RWPE2 (cell line): ENCODE data around the gene IQCH.

Source experiments
- ATAC-seq: fragments of 200-7000 bp; cut with Tn5 transposase; 3 replicates; pipeline ENCODE4 v1.9.1; 2021; ENCODE audit warnings: low read depth
- DNase-seq: peaks from one replicate; pipeline ENCODE4 v3.0.0-alpha.2; 2020; ENCODE audit warnings: low spot score
- H3K27ac ChIP-seq: fragments of 450-650 bp; 2 replicates; pipeline ENCODE4 v1.5.1; 2017; ENCODE audit warnings: mild to moderate bottlenecking; ENCODE audit not compliant: poor library complexity, severe bottlenecking
- H3K27me3 ChIP-seq: fragments of 250-450 bp; sonication (Bioruptor Pico); 2 replicates; pipeline ENCODE4 v1.5.1; 2021; ENCODE audit warnings: mild to moderate bottlenecking, moderate library complexity; ENCODE audit not compliant: insufficient read depth, poor library complexity, severe bottlenecking
- H3K36me3 ChIP-seq: fragments of 250-450 bp; sonication (Bioruptor Pico); 2 replicates; pipeline ENCODE4 v1.5.1; 2020; ENCODE audit warnings: low read depth, mild to moderate bottlenecking, moderate library complexity
- H3K4me1 ChIP-seq: fragments of 250-450 bp; sonication (Bioruptor Pico); 2 replicates; pipeline ENCODE4 v1.5.1; 2021; ENCODE audit warnings: mild to moderate bottlenecking, moderate library complexity; ENCODE audit not compliant: insufficient read depth, poor library complexity, severe bottlenecking
- H3K4me3 ChIP-seq: fragments of 250-450 bp; sonication (Bioruptor Pico); 2 replicates; pipeline ENCODE4 v1.5.1; 2021; ENCODE audit warnings: mild to moderate bottlenecking, moderate library complexity; ENCODE audit not compliant: severe bottlenecking
- H3K9me3 ChIP-seq: fragments of 250-450 bp; sonication (Bioruptor Pico); 2 replicates; pipeline ENCODE4 v1.5.1; 2021; ENCODE audit warnings: mild to moderate bottlenecking, moderate library complexity; ENCODE audit not compliant: severe bottlenecking
- TF ChIP-seq, protein P1 (sequence below): fragments of 450-650 bp; IDR thresholded peaks from one replicate; pipeline ENCODE4 v1.5.1; 2017; ENCODE audit warnings: mild to moderate bottlenecking, moderate library complexity; ENCODE audit not compliant: poor library complexity, severe bottlenecking

IQCH gene

DNA sequence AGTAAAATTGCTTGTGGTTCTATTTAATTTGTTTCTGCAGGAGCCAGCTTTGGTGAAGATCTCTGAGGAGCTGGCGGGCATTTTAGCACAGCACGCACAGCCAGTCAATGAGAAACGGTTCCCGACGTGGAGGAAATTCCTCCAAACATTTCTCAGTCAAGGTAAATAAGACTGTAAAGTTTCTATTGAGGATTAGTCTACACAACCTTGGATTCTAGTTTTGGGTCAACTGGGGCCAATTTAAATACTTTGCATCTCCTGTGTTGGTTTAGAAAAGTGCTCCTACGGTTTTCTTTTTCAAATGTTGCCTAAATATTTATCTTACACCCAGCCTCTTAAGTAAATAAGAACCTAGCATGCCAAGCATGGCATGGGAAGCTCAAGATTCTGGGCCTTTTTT lies 162.3 kb downstream of the IQCH start:
- H3K4me1 ChIP-seq: peaks cover 7% of the 10 kb centered on the region
- H3K9me3 ChIP-seq: no peaks in the 10 kb centered on the region
- H3K36me3 ChIP-seq: no peaks in the 10 kb centered on the region
- DNase-seq: no peak
- TF ChIP-seq, protein P1, sequence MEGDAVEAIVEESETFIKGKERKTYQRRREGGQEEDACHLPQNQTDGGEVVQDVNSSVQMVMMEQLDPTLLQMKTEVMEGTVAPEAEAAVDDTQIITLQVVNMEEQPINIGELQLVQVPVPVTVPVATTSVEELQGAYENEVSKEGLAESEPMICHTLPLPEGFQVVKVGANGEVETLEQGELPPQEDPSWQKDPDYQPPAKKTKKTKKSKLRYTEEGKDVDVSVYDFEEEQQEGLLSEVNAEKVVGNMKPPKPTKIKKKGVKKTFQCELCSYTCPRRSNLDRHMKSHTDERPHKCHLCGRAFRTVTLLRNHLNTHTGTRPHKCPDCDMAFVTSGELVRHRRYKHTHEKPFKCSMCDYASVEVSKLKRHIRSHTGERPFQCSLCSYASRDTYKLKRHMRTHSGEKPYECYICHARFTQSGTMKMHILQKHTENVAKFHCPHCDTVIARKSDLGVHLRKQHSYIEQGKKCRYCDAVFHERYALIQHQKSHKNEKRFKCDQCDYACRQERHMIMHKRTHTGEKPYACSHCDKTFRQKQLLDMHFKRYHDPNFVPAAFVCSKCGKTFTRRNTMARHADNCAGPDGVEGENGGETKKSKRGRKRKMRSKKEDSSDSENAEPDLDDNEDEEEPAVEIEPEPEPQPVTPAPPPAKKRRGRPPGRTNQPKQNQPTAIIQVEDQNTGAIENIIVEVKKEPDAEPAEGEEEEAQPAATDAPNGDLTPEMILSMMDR: no peak
- ATAC-seq: no peak
- no peak overlapping the region for H3K27ac ChIP-seq
- no peaks in the 10 kb centered on the region for H3K27me3 ChIP-seq
- no peak overlapping the region for H3K4me3 ChIP-seq

DNA sequence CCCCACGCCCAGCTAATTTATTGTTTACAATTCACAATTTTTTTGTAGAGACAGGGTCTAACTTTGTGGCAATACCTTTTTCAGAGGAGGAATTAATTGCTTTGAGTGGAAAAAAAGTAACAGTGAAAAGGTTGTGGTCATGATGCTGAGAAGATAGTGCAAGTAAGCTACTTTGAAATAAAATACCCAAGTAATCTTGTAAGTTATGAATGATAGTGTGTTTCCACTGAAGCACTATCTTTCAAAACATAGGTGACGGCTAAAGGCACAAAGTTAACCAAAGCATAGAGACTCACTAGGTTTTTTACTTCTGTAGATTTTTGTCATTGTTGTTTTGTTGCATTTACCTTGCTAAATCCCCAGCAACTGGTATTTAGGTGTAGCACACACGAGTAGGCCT lies 165.1 kb downstream of the IQCH start:
- H3K4me1 ChIP-seq: no peaks in the 10 kb centered on the region
- H3K36me3 ChIP-seq: no peaks in the 10 kb centered on the region
- DNase-seq (no peak), ATAC-seq (no peak)
- H3K9me3 ChIP-seq: no peaks in the 10 kb centered on the region
- TF ChIP-seq, protein P1: no peak
- no peaks in the 10 kb centered on the region for H3K27me3 ChIP-seq
- H3K27ac ChIP-seq: no peak overlapping the region
- no peak overlapping the region for H3K4me3 ChIP-seq

DNA sequence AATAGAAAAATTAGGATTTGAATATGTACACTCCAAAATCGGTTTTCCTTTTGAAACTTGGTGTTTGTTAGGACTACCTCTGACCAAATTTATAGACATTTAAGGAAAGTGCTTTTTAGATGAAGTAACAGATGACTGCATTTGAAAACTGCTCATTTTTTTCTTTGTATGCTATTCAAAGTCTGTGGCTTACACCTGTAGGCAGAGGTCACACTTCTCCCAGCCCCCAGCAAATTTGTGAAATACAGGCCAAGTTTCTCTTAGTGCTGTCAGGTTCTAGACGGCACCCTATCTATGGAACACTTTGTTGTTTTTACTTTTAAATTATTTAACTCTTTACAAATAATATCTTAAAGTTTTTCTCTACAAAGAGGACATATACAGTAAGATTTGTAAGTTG lies 165.6 kb downstream of the IQCH start:
- TF ChIP-seq, protein P1: no peak
- Histone ChIP-seq H3K27me3 (no peaks in the 10 kb centered on the region), H3K27ac (no peak overlapping the region), H3K9me3 (no peaks in the 10 kb centered on the region), H3K36me3 (no peaks in the 10 kb centered on the region), H3K4me3 (no peak overlapping the region), H3K4me1 (no peaks in the 10 kb centered on the region)
- DNase-seq (no peak), ATAC-seq (no peak)

GRCh38 chr15:67421105-67421504 lies 166.5 kb downstream of the IQCH start:
- Histone ChIP-seq H3K27me3 (no peaks in the 10 kb centered on the region), H3K4me1 (no peaks in the 10 kb centered on the region), H3K4me3 (no peak overlapping the region), H3K27ac (no peak overlapping the region), H3K36me3 (no peaks in the 10 kb centered on the region), H3K9me3 (no peaks in the 10 kb centered on the region)
- TF ChIP-seq, protein P1: no peak
- DNase-seq (no peak), ATAC-seq (no peak)

- Histone ChIP-seq H3K9me3 (no peaks in the 10 kb centered on the region), H3K36me3 (no peaks in the 10 kb centered on the region), H3K27me3 (no peaks in the 10 kb centered on the region), H3K4me3 (no peak overlapping the region), H3K4me1 (no peaks in the 10 kb centered on the region), H3K27ac (no peak overlapping the region)
- peak; percentile 51; the same call in 1 of the 3 replicates for ATAC-seq
- no peak for DNase-seq
- TF ChIP-seq, protein P1: peak; percentile 46
These were observed 167.7 kb downstream of the IQCH start for GRCh38 chr15:67422296-67422695.
